C4-2B (cell line): ENCODE measurements around the gene DRD4.

ENCODE experiments used
- H3K27ac ChIP-seq: fragments of 450-650 bp; 2 replicates; pipeline ENCODE4 v1.5.1; 2017
- CTCF ChIP-seq: fragments of 450-650 bp; conservative IDR thresholded peaks from 2 replicates; pipeline ENCODE4 v1.5.1; 2017; ENCODE audit warnings: mild to moderate bottlenecking
- ZFX ChIP-seq: fragments of 450-650 bp; IDR thresholded peaks from 2 replicates; pipeline ENCODE4 v1.6.1; 2017

The DRD4 gene

GRCh38 chr11:665062-665703 is 28.1 kb downstream of the DRD4 start:
- H3K27ac ChIP-seq: peak overlapping the region; percentile 75

GRCh38 chr11:665704-666281 is 28.7 kb downstream of the DRD4 start:
- TF ChIP-seq CTCF: no peak
- TF ChIP-seq ZFX: no peak
- H3K27ac ChIP-seq: peak overlapping the region; percentile 75

More at GRCh38 chr11:665062-665703, 28.1 kb downstream of the DRD4 start:
- TF ChIP-seq CTCF (no peak), ZFX (no peak)

GRCh38 chr11:673866-674265 is 36.8 kb downstream of the DRD4 start:
- no peak overlapping the region for H3K27ac ChIP-seq
- TF ChIP-seq ZFX (no peak), CTCF (no peak)

- H3K27ac ChIP-seq: no peak overlapping the region
- TF ChIP-seq ZFX (no peak), CTCF (no peak)
Observed at GRCh38 chr11:674406-674805, 37.3 kb downstream of the DRD4 start.

GRCh38 chr11:678297-678696 is 41.2 kb downstream of the DRD4 start:
- TF ChIP-seq ZFX (no peak), CTCF (no peak)
- H3K27ac ChIP-seq: no peak overlapping the region

GRCh38 chr11:679271-680207 is 42.5 kb downstream of the DRD4 start:
- no peak for TF ChIP-seq ZFX
- no peak for TF ChIP-seq CTCF

GRCh38 chr11:680476-680875 is 43.4 kb downstream of the DRD4 start:
- H3K27ac ChIP-seq: no peak overlapping the region

More at GRCh38 chr11:679271-680207, 42.5 kb downstream of the DRD4 start:
- H3K27ac ChIP-seq: no peak overlapping the region

More at GRCh38 chr11:680476-680875, 43.4 kb downstream of the DRD4 start:
- TF ChIP-seq ZFX: no peak
- TF ChIP-seq CTCF: no peak
